H1 (cell line): ENCODE results near the gene GPRIN3. TPM values are rescaled to one million over a fixed set of nuclear protein-coding genes. Genes with fewer than 3 reads are reported as not detected.

ENCODE experiments used
- CTCF ChIA-PET: fragments of 300-600 bp; sonication (Branson Sonifier 250); formaldehyde crosslinking; loops from one replicate; lab custom pipeline; 2021; ENCODE audit not compliant: partially characterized antibody; lab: Charles Lee
- POLR2A ChIA-PET: fragments of 300-600 bp; sonication (Branson Sonifier 250); formaldehyde crosslinking; loops from one replicate; lab custom pipeline; 2021; ENCODE audit warnings: inconsistent platforms; ENCODE audit not compliant: partially characterized antibody; lab: Charles Lee
- DNase-seq, 2 experiments: peaks; one replicate each; pipeline versions ENCODE4 v3.0.0 to v3.0.0-alpha.2; 2010 to 2022; ENCODE audit warnings: low spot score in 2 of 2, low read depth in 1 of 2, mixed read lengths in 1 of 2
- FAIRE-seq: peaks from 2 replicates; lab custom pipeline; 2011; peaks lifted over from hg19 to GRCh38; lab: Jason Lieb, UNC
- H2AFZ ChIP-seq: 2 replicates; pipeline ENCODE4 v1.8.1; 2012; ENCODE audit warnings: low read length, inconsistent platforms
- H2AK5ac ChIP-seq: 2 replicates; pipeline ENCODE4 v1.6.1; 2013; ENCODE audit warnings: low read depth, low read length
- H2BK120ac ChIP-seq: replicated peaks from 2 replicates; pipeline ENCODE3; 2013; ENCODE audit warnings: low read depth, low read length, inconsistent platforms
- H2BK12ac ChIP-seq: 2 replicates; pipeline ENCODE4 v1.6.1; 2013; ENCODE audit warnings: low read depth, low read length
- H2BK15ac ChIP-seq: 2 replicates; pipeline ENCODE4 v1.6.1; 2013; ENCODE audit warnings: low read length
- H2BK20ac ChIP-seq: 2 replicates; pipeline ENCODE4 v1.6.1; 2013; ENCODE audit warnings: low read length
- H2BK5ac ChIP-seq: 2 replicates; pipeline ENCODE4 v1.6.1; 2013; ENCODE audit warnings: low read depth, low read length
- H3K14ac ChIP-seq: 2 replicates; pipeline ENCODE4 v1.6.1; 2013; ENCODE audit warnings: inconsistent platforms; ENCODE audit not compliant: insufficient read length
- H3K18ac ChIP-seq: 2 replicates; pipeline ENCODE4 v1.6.1; 2013; ENCODE audit warnings: low read length; ENCODE audit errors: extremely low read depth
- H3K23ac ChIP-seq: 2 replicates; pipeline ENCODE4 v1.6.1; 2013; ENCODE audit warnings: inconsistent platforms; ENCODE audit not compliant: insufficient read length
- H3K23me2 ChIP-seq: 2 replicates; pipeline ENCODE4 v1.6.1; 2013; ENCODE audit warnings: low read depth, low read length
- H3K27ac ChIP-seq: 2 replicates; pipeline ENCODE4 v1.6.1; 2011; ENCODE audit warnings: low read depth, low read length, inconsistent platforms
- H3K27me3 ChIP-seq, 4 experiments: replicated peaks in 1 of 4; 1 replicate in 1 of 4; 2 replicates in 3 of 4; pipeline versions ENCODE4 v1.6.1 to v1.8.1; 2011 to 2013; ENCODE audit warnings: low read length in 3 of 4, mild to moderate bottlenecking in 3 of 4, inconsistent platforms in 2 of 4, mixed read lengths in 2 of 4, moderate library complexity in 1 of 4; ENCODE audit not compliant: control insufficient read depth in 3 of 4, insufficient read depth in 3 of 4; ENCODE audit errors: extremely low read depth in 1 of 4
- H3K36me3 ChIP-seq, 4 experiments: 2 replicates each; pipeline versions ENCODE4 v1.6.1 to v1.8.1; 2011 to 2013; ENCODE audit warnings: mild to moderate bottlenecking in 4 of 4, low read length in 3 of 4, moderate library complexity in 2 of 4, control low read depth in 1 of 4, inconsistent platforms in 1 of 4; ENCODE audit not compliant: insufficient read depth in 4 of 4, control insufficient read depth in 2 of 4
- H3K4ac ChIP-seq: replicated peaks from 2 replicates; pipeline ENCODE3; 2013; ENCODE audit warnings: low read length, low read depth, mixed read lengths, inconsistent platforms; ENCODE audit not compliant: insufficient read length
- H3K4me1 ChIP-seq, 4 experiments: replicated peaks in 1 of 4; 1 replicate in 1 of 4; 2 replicates in 3 of 4; pipeline versions ENCODE4 v1.6.1 to v1.8.1; 2011 to 2013; ENCODE audit warnings: low read length in 3 of 4, inconsistent platforms in 2 of 4, mixed read lengths in 1 of 4; ENCODE audit not compliant: insufficient read depth in 4 of 4, control insufficient read depth in 3 of 4
- H3K4me2 ChIP-seq, 2 experiments: 2 replicates each; pipeline versions ENCODE4 v1.6.1 to v1.8.1; 2011 to 2013; ENCODE audit warnings: low read depth in 2 of 2, low read length in 2 of 2, control low read depth in 1 of 2, inconsistent platforms in 1 of 2, mild to moderate bottlenecking in 1 of 2; ENCODE audit not compliant: insufficient read depth in 1 of 2
- H3K4me3 ChIP-seq, 4 experiments: fragments of 200-600, 300-600 bp in 1 of 4; sonication (generic), shearing (Covaris generic), sonication (Bioruptor Twin) in 1 of 4; 2 replicates each; pipeline versions ENCODE4 v1.5.1 to v1.8.1; 2011 to 2016; ENCODE audit warnings: low read length in 4 of 4, low read depth in 3 of 4, control low read depth in 2 of 4, inconsistent platforms in 2 of 4, mild to moderate bottlenecking in 2 of 4, mixed read lengths in 1 of 4, moderate library complexity in 1 of 4; ENCODE audit not compliant: insufficient read depth in 2 of 4; ENCODE audit errors: extremely low read depth in 1 of 4
- H3K56ac ChIP-seq: replicated peaks from 2 replicates; pipeline ENCODE3; 2013; ENCODE audit warnings: low read depth, mild to moderate bottlenecking, mixed read lengths, low read length, inconsistent platforms; ENCODE audit not compliant: insufficient read length
- H3K79me1 ChIP-seq: 2 replicates; pipeline ENCODE4 v1.6.1; 2013; ENCODE audit warnings: low read depth, low read length, control low read depth
- H3K79me2 ChIP-seq, 2 experiments: 2 replicates each; pipeline versions ENCODE4 v1.6.1 to v1.8.1; 2012 to 2013; ENCODE audit warnings: low read length in 2 of 2, mild to moderate bottlenecking in 2 of 2, inconsistent platforms in 1 of 2; ENCODE audit not compliant: insufficient read depth in 2 of 2, control insufficient read depth in 1 of 2
- H3K9ac ChIP-seq, 4 experiments: replicated peaks in 1 of 4; 1 replicate in 1 of 4; 2 replicates in 3 of 4; pipeline versions ENCODE4 v1.6.1 to v1.8.1; 2011 to 2013; ENCODE audit warnings: low read depth in 3 of 4, low read length in 3 of 4, control low read depth in 2 of 4, mild to moderate bottlenecking in 2 of 4, moderate library complexity in 2 of 4, inconsistent platforms in 1 of 4; ENCODE audit errors: extremely low read depth in 1 of 4
- H3K9me3 ChIP-seq, 2 experiments: 2 replicates each; pipeline versions ENCODE4 v1.6.1 to v1.8.1; 2012 to 2013; ENCODE audit warnings: mild to moderate bottlenecking in 2 of 2, moderate library complexity in 2 of 2, control low read depth in 1 of 2, inconsistent platforms in 1 of 2, low read depth in 1 of 2, low read length in 1 of 2, mixed read lengths in 1 of 2; ENCODE audit not compliant: insufficient read depth in 2 of 2
- H4K20me1 ChIP-seq, 2 experiments: replicated peaks in 1 of 2; 2 replicates each; pipeline versions ENCODE3 to v1.8.1; 2011 to 2013; ENCODE audit warnings: inconsistent platforms in 2 of 2, low read length in 2 of 2, mild to moderate bottlenecking in 1 of 2; ENCODE audit not compliant: insufficient read depth in 2 of 2, control insufficient read depth in 1 of 2
- H4K5ac ChIP-seq: 2 replicates; pipeline ENCODE4 v1.6.1; 2013; ENCODE audit warnings: low read length, low read depth, mixed read lengths, inconsistent platforms; ENCODE audit not compliant: insufficient read length
- H4K8ac ChIP-seq: 2 replicates; pipeline ENCODE4 v1.8.0; 2013; ENCODE audit warnings: mild to moderate bottlenecking, moderate library complexity, low read length, inconsistent platforms; ENCODE audit not compliant: insufficient read depth; ENCODE audit errors: extremely low read depth
- H4K91ac ChIP-seq: replicated peaks from 2 replicates; pipeline ENCODE3; 2013; ENCODE audit warnings: low read length, mixed read lengths, inconsistent platforms; ENCODE audit not compliant: insufficient read length
- CHD2 ChIP-seq: IDR thresholded peaks from 2 replicates; pipeline ENCODE4 v1.6.1; 2012; ENCODE audit warnings: low read length, improper control_type of control experiment
- CTCF ChIP-seq, 3 experiments: IDR thresholded peaks; 1 replicate in 2 of 3; 2 replicates in 1 of 3; pipeline versions ENCODE4 v1.5.1 to v1.6.1; 2011; ENCODE audit warnings: low read length in 3 of 3, mild to moderate bottlenecking in 3 of 3, inconsistent platforms in 2 of 3, low read depth in 1 of 3, moderate library complexity in 1 of 3; ENCODE audit not compliant: insufficient read depth in 1 of 3; ENCODE audit errors: control extremely low read depth in 1 of 3
- KDM5A ChIP-seq: fragments of 200-600 bp; IDR thresholded peaks from 2 replicates; pipeline ENCODE4 v1.7.1; 2012; ENCODE audit warnings: mild to moderate bottlenecking, low read length, inconsistent platforms, mixed read lengths
- NRF1 ChIP-seq: IDR thresholded peaks from 2 replicates; pipeline ENCODE4 v1.6.1; 2011; ENCODE audit warnings: mild to moderate bottlenecking, low read depth, low read length, improper control_type of control experiment
- SP1 ChIP-seq: IDR thresholded peaks from 2 replicates; pipeline ENCODE4 v1.6.1; 2011; ENCODE audit warnings: low read depth, low read length
- WGBS, 2 experiments: shearing (Covaris generic) in 1 of 2; methylation state at CpG; one replicate each; pipeline versions ENCODE4 v1.1.6 to v1.1.7; 2013 to 2015; ENCODE audit warnings: low lambda C conversion rate in 2 of 2, mixed read lengths in 2 of 2, inconsistent platforms in 1 of 2, low coverage in 1 of 2, missing lambda C conversion rate in 1 of 2; ENCODE audit not compliant: insufficient replicate concordance in 2 of 2, insufficient coverage in 1 of 2, insufficient read length in 1 of 2; ENCODE audit errors: extremely low coverage in 1 of 2, missing lambda C conversion rate in 1 of 2; 5-methylcytosine and 5-hydroxymethylcytosine counted together
- polyA plus RNA-seq, 7 experiments: library from polyadenylated mRNA; depleted of rRNA in 3 of 7; stranded (reverse) in 5 of 7; unstranded in 2 of 7; fragments of >200 nt in 5 of 7; fragments of 200-250 nt in 2 of 7; gene quantifications; 1 replicate in 5 of 7; 2 replicates in 1 of 7; 4 replicates in 1 of 7; pipeline versions ENCODE4 v1.2.1 to v1.2.3, GENCODE V29; 2011 to 2013; ENCODE audit warnings: missing spikeins in 2 of 7, mixed read lengths in 2 of 7
- total RNA-seq: library from RNA; stranded (reverse); fragmentation: NEBNext Ultra II Directional; extraction: Animal tissue kit (Norgen Biotek cat#: 25700); gene quantifications from 2 replicates; pipeline ENCODE4 v1.2.1, GENCODE V29; 2021

GPRIN3 gene
- total and polyA plus RNA-seq, 2 of the 8 experiments (the other 6 are each of a cell fraction or from before 2014, with no cell fraction given), result 0.17 to 1.4 TPM

DNA sequence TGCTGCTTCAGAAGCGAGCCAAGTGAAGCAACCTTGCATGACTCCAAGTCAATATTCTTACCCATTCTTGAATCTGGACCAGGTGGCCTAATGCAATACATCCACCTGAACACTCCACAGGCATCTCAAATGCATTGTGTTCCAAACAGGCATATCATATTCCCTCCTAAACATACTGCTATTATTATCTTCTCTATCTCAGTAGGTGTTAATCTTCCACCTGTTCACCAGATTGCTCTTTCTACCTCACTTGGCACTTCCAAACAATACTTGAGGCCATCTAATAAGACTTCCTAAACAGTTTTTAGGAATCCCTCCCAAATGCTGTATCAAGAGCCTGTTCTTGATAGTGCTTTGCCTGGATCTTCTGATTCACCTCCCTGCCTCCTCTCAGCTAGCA, 90.7 kb downstream of the GPRIN3 start:
- Histone ChIP-seq H3K56ac (no peak overlapping the region), H3K36me3 (no peaks in the 10 kb centered on the region), H3K14ac (no peak overlapping the region), H3K4me3 (no peak overlapping the region), H2BK12ac (no peak overlapping the region), H2BK20ac (no peak overlapping the region), H3K9ac (no peak overlapping the region), H4K5ac (no peak overlapping the region), H3K23me2 (no peaks in the 10 kb centered on the region), H3K27me3 (no peaks in the 10 kb centered on the region), H4K20me1 (no peaks in the 10 kb centered on the region), H3K18ac (no peak overlapping the region), H2BK120ac (no peak overlapping the region), H3K23ac (no peak overlapping the region), H2AK5ac (no peak overlapping the region)
- POLR2A ChIA-PET, result no interaction called here
- no peak for FAIRE-seq
- WGBS, 2 experiments, result 73% methylated on average over 1 of the region's 1 CpG; no CpG with 5 or more reads in 1 of the 2 experiments
- TF ChIP-seq SP1, result no peak
- TF ChIP-seq KDM5A, result no peak
- no peak for TF ChIP-seq NRF1
- TF ChIP-seq CTCF (IDR thresholded peaks at IDR 0.05; ENCODE audit: control extremely low read depth in 1 of 3, insufficient read depth in 1 of 3, low read depth in 1 of 3, low read length in 3 of 3), result no peak
- TF ChIP-seq CHD2, result no peak
- TF ChIP-seq, all 59 proteins: peak for 0
- no peaks in the 10 kb centered on the region for H3K79me2 ChIP-seq
- H2BK15ac ChIP-seq, result no peak overlapping the region
- H3K27ac ChIP-seq, result no peak overlapping the region
- no peak overlapping the region for H2BK5ac ChIP-seq
- H3K4ac ChIP-seq, result no peak overlapping the region
- H4K91ac ChIP-seq, result no peak overlapping the region
- no peak for DNase-seq
- no peak overlapping the region for H4K8ac ChIP-seq
- no peak overlapping the region for H3K4me2 ChIP-seq
- H2AFZ ChIP-seq, result no peak overlapping the region
- no peaks in the 10 kb centered on the region for H3K79me1 ChIP-seq
- H3K4me1 ChIP-seq, result no peaks in the 10 kb centered on the region
- CTCF ChIA-PET, result interaction anchor here (1.1 to 4.8 kb wide), 7 partner anchors 9 to 218 kb away, joined by 3 to 35 read pairs (median 3); no protein-coding TSS in a partner anchor
- no peaks in the 10 kb centered on the region for H3K9me3 ChIP-seq
